ENCODE data around the gene AIFM3. TPM values are rescaled to one million over a fixed set of nuclear protein-coding genes. Genes with fewer than 3 reads are reported as not detected.

The AIFM3 gene
- total RNA-seq, 1 experiment from 2014 or later = 4.2 TPM

DNA sequence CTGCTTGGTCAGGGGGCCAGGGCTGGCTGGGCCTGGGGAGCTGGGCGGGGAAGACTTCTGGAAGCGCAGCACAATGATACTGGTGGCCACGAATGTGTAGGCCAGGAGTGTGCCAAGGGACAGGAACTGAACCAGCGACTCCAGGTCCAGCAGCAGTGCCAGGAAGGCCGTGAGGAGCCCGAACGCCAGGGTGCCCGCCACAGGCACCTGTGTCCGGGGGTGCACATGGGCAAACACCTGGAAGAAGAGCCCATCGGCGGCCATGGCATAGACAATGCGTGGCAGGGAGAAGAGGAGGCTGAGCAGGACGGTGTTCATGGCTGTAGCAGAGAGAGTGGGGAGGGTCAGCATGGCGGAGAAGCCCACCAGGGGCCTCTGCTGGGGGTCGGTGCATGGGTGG lies 63.0 kb downstream of the AIFM3 start:
- no peaks in the 10 kb centered on the region for H3K4me1 Mint-ChIP-seq (ENCODE audit: low read depth, unreplicated experiment)
- H3K27ac Mint-ChIP-seq (ENCODE audit: unreplicated experiment) = no peak overlapping the region
- no peak overlapping the region for H3K4me3 Mint-ChIP-seq (ENCODE audit: low read depth, unreplicated experiment)
- BruUV-seq (replicated peaks) = no TSS peak
- peaks cover 5% of the 10 kb centered on the region for H3K36me3 Mint-ChIP-seq (ENCODE audit: insufficient read depth, unreplicated experiment)
- CTCF ChIA-PET = no interaction called here
- no peaks in the 10 kb centered on the region for H3K9me3 Mint-ChIP-seq (ENCODE audit: low read depth, unreplicated experiment)
- TF ChIP-seq, protein P1, sequence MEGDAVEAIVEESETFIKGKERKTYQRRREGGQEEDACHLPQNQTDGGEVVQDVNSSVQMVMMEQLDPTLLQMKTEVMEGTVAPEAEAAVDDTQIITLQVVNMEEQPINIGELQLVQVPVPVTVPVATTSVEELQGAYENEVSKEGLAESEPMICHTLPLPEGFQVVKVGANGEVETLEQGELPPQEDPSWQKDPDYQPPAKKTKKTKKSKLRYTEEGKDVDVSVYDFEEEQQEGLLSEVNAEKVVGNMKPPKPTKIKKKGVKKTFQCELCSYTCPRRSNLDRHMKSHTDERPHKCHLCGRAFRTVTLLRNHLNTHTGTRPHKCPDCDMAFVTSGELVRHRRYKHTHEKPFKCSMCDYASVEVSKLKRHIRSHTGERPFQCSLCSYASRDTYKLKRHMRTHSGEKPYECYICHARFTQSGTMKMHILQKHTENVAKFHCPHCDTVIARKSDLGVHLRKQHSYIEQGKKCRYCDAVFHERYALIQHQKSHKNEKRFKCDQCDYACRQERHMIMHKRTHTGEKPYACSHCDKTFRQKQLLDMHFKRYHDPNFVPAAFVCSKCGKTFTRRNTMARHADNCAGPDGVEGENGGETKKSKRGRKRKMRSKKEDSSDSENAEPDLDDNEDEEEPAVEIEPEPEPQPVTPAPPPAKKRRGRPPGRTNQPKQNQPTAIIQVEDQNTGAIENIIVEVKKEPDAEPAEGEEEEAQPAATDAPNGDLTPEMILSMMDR (IDR thresholded peaks at IDR 0.05; ENCODE audit: unreplicated experiment) = no peak
- intact Hi-C loops (cut with micrococcal nuclease; ENCODE audit: unreplicated experiment) = no loop called here
- DNase-seq = no peak
- H3K27me3 Mint-ChIP-seq (ENCODE audit: unreplicated experiment) = peaks cover 55% of the 10 kb centered on the region

Other genes starting within 250 kb of the AIFM3 start
- not detected in 2 replicates for gene SERPIND1, start 193.1 kb upstream of the AIFM3 start, total RNA-seq (2022)
- 69.2 and 77.9 TPM in 2 replicates for gene PI4KA, start 108.4 kb upstream of the AIFM3 start, total RNA-seq (2022)
- 28.8 and 35.9 TPM in 2 replicates for gene SNAP29, start 108.2 kb upstream of the AIFM3 start, total RNA-seq (2022)
- gene CRKL, start 49.8 kb upstream of the AIFM3 start, total RNA-seq (2022) = 68.0 and 69.9 TPM in 2 replicates
- gene LZTR1, start 15.0 kb downstream of the AIFM3 start, total RNA-seq (2022) = 49.3 and 55.4 TPM in 2 replicates
- 24.5 and 25.3 TPM in 2 replicates for gene THAP7, start 34.9 kb downstream of the AIFM3 start, total RNA-seq (2022)
- gene P2RX6, start 47.9 kb downstream of the AIFM3 start, total RNA-seq (2022) = 0.26 and 0.42 TPM in 2 replicates
- gene SLC7A4, start 65.3 kb downstream of the AIFM3 start, total RNA-seq (2022) = 0.14 TPM in 1 of 2 replicates, not detected in the other
- gene LRRC74B, start 78.7 kb downstream of the AIFM3 start, total RNA-seq (2022) = not detected in 2 replicates